GM13977 (cell line): ENCODE measurements around the gene NSRP1.
"Not testable (repeated sequence)": the region's sequence is repeated elsewhere in the genome, so short reads cannot be mapped to it uniquely, and the experiment has no call there.

Experiments used
- DNase-seq: peaks from one replicate; pipeline ENCODE4 v3.0.0; 2012; ENCODE audit warnings: low spot score
- CTCF ChIP-seq: IDR thresholded peaks from 2 replicates; pipeline ENCODE4 v1.5.1; 2012; ENCODE audit warnings: mild to moderate bottlenecking, control low read depth; ENCODE audit not compliant: insufficient read depth; ENCODE audit errors: extremely low read depth, missing control alignments
- in situ Hi-C: fragments of 300-500 bp; cut with MboI; formaldehyde crosslinking; loops from one replicate; pipeline ENCODE4 v1.12.0; 2022; ENCODE audit warnings: low sequenced_read_pairs, low pct_unique_long_range_greater_than_20kb, mixed read lengths, inconsistent platforms; ENCODE audit not compliant: unreplicated experiment

Gene NSRP1

GRCh38 chr17:30086896-30087295 lies 29.7 kb upstream of the NSRP1 start:
- no peak for TF ChIP-seq CTCF
- in situ Hi-C loops: loop anchor here (10.0 kb wide), 1 partner anchor 52 kb away; no protein-coding TSS in a partner anchor
- DNase-seq: no peak

GRCh38 chr17:30087431-30087830 lies 29.2 kb upstream of the NSRP1 start:
- DNase-seq: not testable (repeated sequence)
- in situ Hi-C loops: loop anchor here (10.0 kb wide), 1 partner anchor 53 kb away; no protein-coding TSS in a partner anchor

GRCh38 chr17:30091121-30091670 lies 25.4 kb upstream of the NSRP1 start:
- in situ Hi-C loops: no loop called here
- no peak for TF ChIP-seq CTCF
- no peak for DNase-seq

GRCh38 chr17:30091771-30092170 lies 24.8 kb upstream of the NSRP1 start:
- DNase-seq: no peak
- TF ChIP-seq CTCF: no peak
- in situ Hi-C loops: no loop called here

- no peak for DNase-seq
- no peak for TF ChIP-seq CTCF
- in situ Hi-C loops: no loop called here
These were observed 23.7 kb upstream of the NSRP1 start for GRCh38 chr17:30092886-30093285.

GRCh38 chr17:30093463-30094147 lies 23.0 kb upstream of the NSRP1 start:
- in situ Hi-C loops: no loop called here
- DNase-seq: peak; percentile 74

More at GRCh38 chr17:30093463-30094147, 23.0 kb upstream of the NSRP1 start:
- peak; percentile 81 for TF ChIP-seq CTCF
